GM12801 (cell line): Measurements from ENCODE around the gene PABPN1.

Experiments used
- TF ChIP-seq, protein P1 (sequence below): IDR thresholded peaks from one replicate; pipeline ENCODE4 v1.5.1; 2011; ENCODE audit warnings: control low read depth; ENCODE audit not compliant: insufficient read length; ENCODE audit errors: extremely low read depth

The PABPN1 gene

DNA sequence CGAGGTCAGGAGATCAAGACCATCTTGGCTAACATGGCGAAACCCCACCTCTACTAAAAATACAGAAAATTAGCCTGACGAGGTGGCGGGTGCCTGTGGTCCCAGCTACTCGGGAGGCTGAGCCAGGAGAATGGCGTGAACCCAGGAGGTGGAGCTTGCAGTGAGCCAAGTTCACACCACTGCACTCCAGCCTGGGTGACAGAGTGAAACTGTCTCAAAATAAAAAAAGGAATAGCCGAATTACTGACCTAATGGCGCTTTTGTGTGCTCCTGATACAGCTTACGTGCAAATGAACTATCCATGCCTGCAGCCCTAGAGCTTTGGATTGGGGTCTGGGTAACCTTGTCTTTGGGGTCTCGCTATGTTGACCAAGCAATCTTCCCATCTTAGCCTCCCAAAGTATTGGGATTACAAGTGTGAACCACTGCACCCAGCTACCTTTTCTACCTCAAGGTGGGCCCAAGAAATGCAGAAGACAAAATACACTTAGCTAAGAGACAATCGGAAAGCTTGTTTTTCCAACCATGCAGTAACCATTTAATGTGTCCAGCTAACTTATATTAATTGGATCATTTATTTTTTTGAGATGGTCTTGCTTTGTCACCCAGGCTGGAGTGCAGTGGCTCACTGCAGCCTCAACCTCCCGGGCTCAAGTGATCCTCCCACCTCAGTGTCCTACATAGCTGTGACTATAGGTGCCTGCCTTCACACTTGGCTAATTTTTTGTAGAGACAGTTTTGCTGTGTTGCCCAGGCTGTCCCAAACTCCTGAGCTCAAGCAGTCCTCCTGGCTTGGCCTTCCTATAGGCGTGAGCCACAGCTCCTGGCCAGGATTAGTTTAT, 5.5 kb downstream of the PABPN1 start:
- TF ChIP-seq, protein P1, sequence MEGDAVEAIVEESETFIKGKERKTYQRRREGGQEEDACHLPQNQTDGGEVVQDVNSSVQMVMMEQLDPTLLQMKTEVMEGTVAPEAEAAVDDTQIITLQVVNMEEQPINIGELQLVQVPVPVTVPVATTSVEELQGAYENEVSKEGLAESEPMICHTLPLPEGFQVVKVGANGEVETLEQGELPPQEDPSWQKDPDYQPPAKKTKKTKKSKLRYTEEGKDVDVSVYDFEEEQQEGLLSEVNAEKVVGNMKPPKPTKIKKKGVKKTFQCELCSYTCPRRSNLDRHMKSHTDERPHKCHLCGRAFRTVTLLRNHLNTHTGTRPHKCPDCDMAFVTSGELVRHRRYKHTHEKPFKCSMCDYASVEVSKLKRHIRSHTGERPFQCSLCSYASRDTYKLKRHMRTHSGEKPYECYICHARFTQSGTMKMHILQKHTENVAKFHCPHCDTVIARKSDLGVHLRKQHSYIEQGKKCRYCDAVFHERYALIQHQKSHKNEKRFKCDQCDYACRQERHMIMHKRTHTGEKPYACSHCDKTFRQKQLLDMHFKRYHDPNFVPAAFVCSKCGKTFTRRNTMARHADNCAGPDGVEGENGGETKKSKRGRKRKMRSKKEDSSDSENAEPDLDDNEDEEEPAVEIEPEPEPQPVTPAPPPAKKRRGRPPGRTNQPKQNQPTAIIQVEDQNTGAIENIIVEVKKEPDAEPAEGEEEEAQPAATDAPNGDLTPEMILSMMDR = no peak

DNA sequence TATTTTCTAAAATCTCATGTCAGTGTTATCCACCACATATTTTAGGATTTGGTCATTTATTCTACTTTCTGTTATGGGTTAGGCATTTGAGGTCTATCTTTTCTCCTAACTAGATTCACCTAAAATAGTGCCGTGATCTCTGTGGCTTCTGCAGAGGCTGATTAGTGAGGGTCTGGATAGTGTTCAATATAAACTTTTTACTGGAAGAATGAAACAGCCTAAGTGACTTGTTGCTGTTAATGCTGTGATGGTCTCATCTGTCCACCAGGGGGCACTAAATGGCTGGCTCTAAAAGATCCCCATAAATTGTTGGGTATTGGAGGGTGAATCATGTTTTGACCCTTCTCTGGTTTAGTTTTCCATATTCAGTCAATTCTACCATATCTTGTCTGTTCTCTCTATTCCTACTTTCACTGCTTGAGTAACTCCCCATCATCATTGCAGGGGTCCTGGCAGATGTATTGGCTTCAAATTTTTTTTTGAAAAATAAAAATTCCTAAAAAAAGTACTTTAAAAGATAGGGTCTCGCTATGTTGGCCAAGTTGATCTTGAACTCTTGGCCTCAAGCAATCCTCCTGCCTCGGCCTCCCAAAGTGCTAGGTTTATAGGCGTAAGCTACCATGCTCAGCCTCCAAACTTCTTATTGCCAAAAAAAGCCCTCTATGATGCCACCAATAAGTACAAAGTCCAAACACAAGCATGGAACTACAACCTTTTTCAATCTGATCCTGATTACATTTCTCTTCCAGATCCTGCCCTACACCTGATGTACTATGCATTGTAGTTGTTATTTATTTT, 6.9 kb downstream of the PABPN1 start:
- TF ChIP-seq, protein P1 = peak; percentile 82

DNA sequence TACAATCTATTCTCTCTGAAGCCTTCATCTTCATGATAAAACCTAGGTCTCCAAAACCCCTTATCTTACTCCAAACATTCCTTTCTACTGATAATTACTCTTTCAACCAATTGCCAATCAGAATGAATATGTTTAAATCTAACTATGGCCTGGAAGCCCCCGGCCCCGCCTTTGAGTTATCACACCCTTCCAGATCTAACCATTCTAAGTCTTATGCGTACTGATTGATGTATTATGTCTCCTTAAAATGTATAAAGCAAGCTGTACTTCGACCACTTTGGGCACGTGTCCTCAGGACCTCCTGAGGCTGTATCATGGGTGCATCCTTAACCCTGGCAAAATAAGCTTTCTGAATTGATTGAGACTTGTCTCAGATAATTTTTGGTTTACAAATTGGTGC, 14.4 kb downstream of the PABPN1 start:
- TF ChIP-seq, protein P1 = no peak

DNA sequence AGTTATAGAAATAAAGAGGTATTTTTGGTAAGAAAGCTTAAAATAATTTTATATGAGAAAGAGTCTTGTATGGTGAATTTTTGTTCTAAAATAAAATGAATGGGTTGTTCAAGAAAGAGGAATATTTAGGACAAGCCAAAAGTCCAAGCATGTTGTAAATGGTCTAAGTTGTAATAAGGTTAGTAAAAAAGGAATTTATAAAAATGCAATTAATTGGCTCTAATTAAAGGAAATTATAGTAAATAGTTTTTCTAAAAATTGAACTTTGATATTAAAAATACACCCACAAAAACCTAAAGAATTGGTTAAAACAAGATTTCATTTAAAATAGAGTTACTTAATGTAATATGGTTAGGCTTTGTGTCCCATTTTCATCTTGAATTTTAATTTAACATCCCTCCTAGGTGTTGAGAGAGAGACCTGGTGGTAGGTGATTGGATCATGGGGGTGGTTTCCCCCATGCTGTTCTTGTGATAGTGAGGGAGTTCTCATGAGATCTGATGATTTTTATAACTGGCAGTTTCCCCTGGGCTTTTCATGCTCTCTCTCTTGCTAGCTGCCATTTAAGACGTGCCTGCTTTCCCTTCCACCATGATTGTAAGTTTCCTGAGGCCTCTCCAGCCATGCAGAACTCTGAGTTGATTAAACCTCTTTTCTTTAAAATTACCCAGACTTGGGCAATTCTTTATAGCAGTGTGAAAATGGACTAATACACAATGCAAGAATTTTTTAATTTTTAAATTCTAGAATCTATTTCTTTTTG, 18.4 kb downstream of the PABPN1 start:
- TF ChIP-seq, protein P1 = no peak

DNA sequence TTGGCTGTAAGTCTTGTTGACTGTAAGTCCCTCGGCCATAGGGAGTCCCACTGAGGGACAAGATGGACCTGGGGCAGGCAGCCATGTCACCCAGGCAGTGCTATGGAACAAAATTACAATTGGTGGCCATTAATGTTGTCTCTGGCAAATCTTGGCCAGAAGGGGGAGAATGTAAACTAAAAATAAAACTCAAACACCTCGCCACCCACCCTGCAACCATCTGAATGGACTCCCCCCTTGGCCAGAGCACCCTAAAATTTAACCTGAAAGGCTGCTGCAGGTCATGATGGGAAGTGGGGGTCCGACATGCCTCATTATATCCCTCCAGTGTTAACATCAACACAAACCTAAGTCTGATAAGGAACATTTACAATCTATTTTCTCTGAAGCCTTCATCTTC, 23.2 kb downstream of the PABPN1 start:
- TF ChIP-seq, protein P1 = no peak

DNA sequence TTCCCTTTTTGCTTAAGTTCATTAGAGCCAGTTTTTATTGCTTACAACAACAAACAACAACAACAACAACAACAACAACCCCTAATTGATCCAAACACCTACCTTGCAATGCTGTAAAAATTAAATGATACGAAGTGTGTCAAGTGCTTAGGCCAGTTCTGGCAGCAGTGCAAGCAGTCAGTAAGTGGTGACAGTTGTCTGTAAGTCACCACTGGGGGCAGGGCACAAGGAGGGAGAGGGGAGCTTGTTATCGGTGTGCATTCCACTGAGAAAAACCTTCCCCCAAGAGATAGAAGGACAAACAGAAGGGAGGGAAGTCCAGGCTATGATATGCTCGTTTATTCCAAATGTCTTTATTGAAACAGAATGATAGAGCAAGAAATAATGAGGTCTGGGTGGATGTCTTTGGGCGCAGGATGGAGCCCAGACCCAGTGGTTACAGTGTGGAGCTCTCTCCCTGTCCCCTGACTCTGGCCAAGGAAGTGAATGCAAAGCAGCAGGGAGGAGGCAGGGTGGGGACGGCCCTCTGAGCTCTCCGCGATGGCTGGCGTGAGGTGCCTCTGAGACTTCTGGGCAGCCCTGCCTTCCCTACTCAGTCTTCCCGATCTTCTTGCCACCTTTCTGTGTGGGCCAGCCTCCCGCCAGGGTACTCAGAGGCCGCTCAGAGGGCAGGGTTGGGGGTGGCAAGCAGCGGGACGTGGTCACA, 24.9 kb downstream of the PABPN1 start:
- TF ChIP-seq, protein P1 = no peak
